ENCODE measurements around the gene RPL36. TPM values are rescaled to one million over a fixed set of nuclear protein-coding genes. Genes with fewer than 3 reads are reported as not detected.

The RPL36 gene
- total and polyA plus RNA-seq, 2 of the 8 experiments (the other 6 are each of a cell fraction or from before 2014, with no cell fraction given) = 951 to 1,075 TPM

- DNase-seq (ENCODE audit: low read depth in 1 of 2, low spot score in 2 of 2) (no peak), FAIRE-seq (no peak)
- Histone ChIP-seq H3K79me2 (ENCODE audit: control insufficient read depth in 1 of 2, insufficient read depth in 2 of 2, low read length in 2 of 2) (no peaks in the 10 kb centered on the region), H4K91ac (replicated peaks; ENCODE audit: insufficient read length, low read length) (no peak overlapping the region), H3K27me3 (replicated peaks in 1 of 4; ENCODE audit: control insufficient read depth in 3 of 4, extremely low read depth in 1 of 4, insufficient read depth in 3 of 4, low read length in 3 of 4) (no peaks in the 10 kb centered on the region), H4K20me1 (replicated peaks in 1 of 2; ENCODE audit: control insufficient read depth in 1 of 2, insufficient read depth in 2 of 2, low read length in 2 of 2) (peaks cover 0 to 6% of the 10 kb centered on the region in 2 experiments), H3K9ac (replicated peaks in 1 of 4; ENCODE audit: extremely low read depth in 1 of 4, low read depth in 3 of 4, low read length in 3 of 4) (no peak overlapping the region), H2AFZ (ENCODE audit: low read length) (no peak overlapping the region), H3K4me3 (ENCODE audit: extremely low read depth in 1 of 4, insufficient read depth in 2 of 4, low read depth in 3 of 4, low read length in 4 of 4) (no peak overlapping the region), H2BK15ac (ENCODE audit: low read length) (no peak overlapping the region), H3K4ac (replicated peaks; ENCODE audit: insufficient read length, low read depth, low read length) (no peak overlapping the region), H3K79me1 (ENCODE audit: low read depth, low read length) (no peaks in the 10 kb centered on the region; the same call in 1 of the 2 replicates), H3K56ac (replicated peaks; ENCODE audit: insufficient read length, low read depth, low read length) (no peak overlapping the region), H2BK20ac (ENCODE audit: low read length) (no peak overlapping the region), H2BK5ac (ENCODE audit: low read depth, low read length) (no peak overlapping the region), H4K8ac (ENCODE audit: extremely low read depth, insufficient read depth, low read length) (no peak overlapping the region), H2AK5ac (ENCODE audit: low read depth, low read length) (no peak overlapping the region), H3K14ac (ENCODE audit: insufficient read length) (no peak overlapping the region), H2BK12ac (ENCODE audit: low read depth, low read length) (no peak overlapping the region), H3K27ac (ENCODE audit: low read depth, low read length) (no peak overlapping the region), H3K9me3 (ENCODE audit: insufficient read depth in 2 of 2, low read depth in 1 of 2, low read length in 1 of 2) (no peaks in the 10 kb centered on the region), H3K36me3 (ENCODE audit: control insufficient read depth in 2 of 4, insufficient read depth in 4 of 4, low read length in 3 of 4) (peaks cover 43 to 87% (median 70%) of the 10 kb centered on the region in 4 experiments), H3K23me2 (ENCODE audit: low read depth, low read length) (no peaks in the 10 kb centered on the region), H4K5ac (ENCODE audit: insufficient read length, low read depth, low read length) (no peak overlapping the region), H3K4me2 (ENCODE audit: insufficient read depth in 1 of 2, low read depth in 2 of 2, low read length in 2 of 2) (no peak overlapping the region), H3K4me1 (replicated peaks in 1 of 4; ENCODE audit: control insufficient read depth in 3 of 4, insufficient read depth in 4 of 4, low read length in 3 of 4) (no peaks in the 10 kb centered on the region), H3K18ac (ENCODE audit: extremely low read depth, low read length) (no peak overlapping the region), H2BK120ac (replicated peaks; ENCODE audit: low read depth, low read length) (no peak overlapping the region), H3K23ac (ENCODE audit: insufficient read length) (no peak overlapping the region)
- WGBS, 2 experiments (ENCODE audit: extremely low coverage in 1 of 2, insufficient coverage in 1 of 2, insufficient read length in 1 of 2, insufficient replicate concordance in 2 of 2, low coverage in 1 of 2, low lambda C conversion rate in 2 of 2, missing lambda C conversion rate in 1 of 2) = 90% methylated on average over 5 of the region's 5 CpGs; no CpG with 5 or more reads in 1 of the 2 experiments
- ChIA-PET CTCF (ENCODE audit: partially characterized antibody) (interaction anchor here (1.4 kb wide), 1 partner anchor 34 kb away, joined by 3 read pairs; no protein-coding TSS in a partner anchor), POLR2A (ENCODE audit: partially characterized antibody) (interaction anchor here (1.2 kb wide), 1 partner anchor 34 kb away, joined by 4 read pairs; the partner anchor contains the start of gene RPL36)
- TF ChIP-seq ATF3 (IDR thresholded peaks at IDR 0.05; ENCODE audit: insufficient read depth, low read depth, low read length) (no peak), RAD21 (IDR thresholded peaks at IDR 0.05 in 1 of 2, conservative IDR thresholded peaks at IDR 0.05 in 1 of 2; ENCODE audit: low read depth in 2 of 2, low read length in 2 of 2) (no peak), MAFK (IDR thresholded peaks at IDR 0.05; ENCODE audit: low read depth, low read length) (no peak)
Observed at GRCh38 chr19:5655412-5655811, 34.7 kb upstream of the RPL36 start.
